Liver (tissue), 9 donors: ENCODE results near the gene SOX11. TPM values are rescaled to one million over a fixed set of nuclear protein-coding genes. Genes with fewer than 3 reads are reported as not detected.

ENCODE experiments used
- DNase-seq: peaks from one replicate; pipeline ENCODE4 v3.0.0-alpha.2; 2017; ENCODE audit warnings: low spot score
- H3K27ac ChIP-seq, 2 donors: one replicate each; pipeline ENCODE4 v1.7.0; 2013; ENCODE audit warnings: inconsistent platforms in 2 of 2, low read length in 2 of 2, control low read depth in 1 of 2, low read depth in 1 of 2, mild to moderate bottlenecking in 1 of 2
- H3K27me3 ChIP-seq, 4 donors: one replicate each; pipeline versions ENCODE4 v1.6.1 to v1.7.0; 2013; ENCODE audit warnings: low read length in 3 of 4, inconsistent platforms in 1 of 4, mild to moderate bottlenecking in 1 of 4, moderate library complexity in 1 of 4; ENCODE audit not compliant: control insufficient read depth in 4 of 4, insufficient read depth in 4 of 4
- H3K36me3 ChIP-seq, 4 donors: one replicate each; pipeline versions ENCODE4 v1.6.1 to v1.7.0; 2013; ENCODE audit warnings: low read length in 3 of 4, mild to moderate bottlenecking in 3 of 4, low read depth in 1 of 4, moderate library complexity in 1 of 4; ENCODE audit not compliant: control insufficient read depth in 4 of 4, insufficient read depth in 3 of 4
- H3K4me1 ChIP-seq, 4 donors: one replicate each; pipeline versions ENCODE4 v1.6.1 to v1.7.0; 2013; ENCODE audit warnings: low read length in 3 of 4, mild to moderate bottlenecking in 3 of 4, moderate library complexity in 1 of 4; ENCODE audit not compliant: control insufficient read depth in 4 of 4, insufficient read depth in 4 of 4
- H3K4me3 ChIP-seq, 3 donors: one replicate each; pipeline versions ENCODE4 v1.6.1 to v1.7.0; 2013; ENCODE audit warnings: low read length in 3 of 3, control low read depth in 1 of 3, low read depth in 1 of 3, mild to moderate bottlenecking in 1 of 3
- H3K9ac ChIP-seq, 2 donors: one replicate each; pipeline ENCODE4 v1.7.0; 2013; ENCODE audit warnings: low read length in 2 of 2, mild to moderate bottlenecking in 2 of 2, moderate library complexity in 2 of 2, control low read depth in 1 of 2, low read depth in 1 of 2
- H3K9me3 ChIP-seq, 4 donors: one replicate each; pipeline versions ENCODE4 v1.6.1 to v1.7.0; 2013; ENCODE audit warnings: low read length in 3 of 4; ENCODE audit not compliant: control insufficient read depth in 4 of 4
- ATF3 ChIP-seq: IDR thresholded peaks from 2 replicates; pipeline ENCODE4 v1.6.1; 2016; ENCODE audit warnings: antibody characterized with exemption
- CTCF ChIP-seq: fragments of 150-350 bp; IDR thresholded peaks from 2 replicates; pipeline ENCODE4 v1.5.1; 2017; ENCODE audit warnings: improper control_type of control experiment, low read depth, low read length; ENCODE audit not compliant: missing input control
- EGR1 ChIP-seq, 2 donors: IDR thresholded peaks; 2 replicates each; pipeline ENCODE4 v1.6.1; 2016 to 2018; ENCODE audit warnings: antibody characterized with exemption in 2 of 2, low read depth in 2 of 2
- FOXA1 ChIP-seq: IDR thresholded peaks from 2 replicates; pipeline ENCODE4 v1.6.1; 2016; ENCODE audit warnings: antibody characterized with exemption
- FOXA2 ChIP-seq: IDR thresholded peaks from 2 replicates; pipeline ENCODE4 v1.6.1; 2016; ENCODE audit warnings: antibody characterized with exemption
- GABPA ChIP-seq, 2 donors: IDR thresholded peaks in 1 of 2; conservative IDR thresholded peaks in 1 of 2; 2 replicates each; pipeline ENCODE4 v1.6.1; 2016; ENCODE audit warnings: antibody characterized with exemption in 2 of 2, mild to moderate bottlenecking in 1 of 2, moderate library complexity in 1 of 2
- HNF4A ChIP-seq, 2 donors: conservative IDR thresholded peaks; 2 replicates each; pipeline ENCODE4 v1.6.1; 2016; ENCODE audit warnings: antibody characterized with exemption in 2 of 2, mild to moderate bottlenecking in 2 of 2
- HNF4G ChIP-seq: IDR thresholded peaks from 2 replicates; pipeline ENCODE4 v1.6.1; 2016; ENCODE audit warnings: antibody characterized with exemption
- JUND ChIP-seq, 2 donors: IDR thresholded peaks; 2 replicates each; pipeline ENCODE4 v1.6.1; 2016; ENCODE audit warnings: antibody characterized with exemption in 2 of 2
- MAX ChIP-seq: IDR thresholded peaks from 2 replicates; pipeline ENCODE4 v1.6.1; 2016; ENCODE audit warnings: antibody characterized with exemption
- NR2F2 ChIP-seq: IDR thresholded peaks from 2 replicates; pipeline ENCODE4 v1.6.1; 2016; ENCODE audit warnings: antibody characterized with exemption
- RAD21 ChIP-seq, 2 donors: IDR thresholded peaks; 2 replicates each; pipeline ENCODE4 v1.6.1; 2016; ENCODE audit warnings: antibody characterized with exemption in 2 of 2, mild to moderate bottlenecking in 2 of 2
- RXRA ChIP-seq, 2 donors: IDR thresholded peaks; 2 replicates each; pipeline ENCODE4 v1.6.1; 2017 to 2018; ENCODE audit warnings: antibody characterized with exemption in 2 of 2, mild to moderate bottlenecking in 1 of 2
- SP1 ChIP-seq: IDR thresholded peaks from 2 replicates; pipeline ENCODE4 v1.6.1; 2018; ENCODE audit warnings: antibody characterized with exemption, mild to moderate bottlenecking
- TAF1 ChIP-seq: conservative IDR thresholded peaks from 2 replicates; pipeline ENCODE4 v1.6.1; 2016; ENCODE audit warnings: antibody characterized with exemption, mild to moderate bottlenecking
- YY1 ChIP-seq: IDR thresholded peaks from 2 replicates; pipeline ENCODE4 v1.6.1; 2016; ENCODE audit warnings: antibody characterized with exemption, mild to moderate bottlenecking
- ZBTB33 ChIP-seq: IDR thresholded peaks from 2 replicates; pipeline ENCODE4 v1.6.1; 2016; ENCODE audit warnings: antibody characterized with exemption
- WGBS: extraction: QIAGEN DNeasy Blood & Tissue Kit; methylation state at CpG from one replicate; pipeline ENCODE4 v1.1.7; 2013; 5-methylcytosine and 5-hydroxymethylcytosine counted together
- polyA plus RNA-seq, 2 donors: library from polyadenylated mRNA; stranded (reverse) in 1 of 2; unstranded in 1 of 2; fragments of 200-250 nt in 1 of 2; fragments of >200 nt in 1 of 2; fragmentation: Nextera tagmentation in 1 of 2; extraction: Ambion mirVana in 1 of 2; gene quantifications; one replicate each; pipeline versions ENCODE4 v1.2.1 to v1.2.3, GENCODE V29; 2013 to 2015
- total RNA-seq, 2 donors: library from RNA; depleted of rRNA; stranded (reverse); fragments of >200 nt; gene quantifications; one replicate each; pipeline ENCODE4 v1.2.3, GENCODE V29; 2014
- donor health status: healthy.
- donor health status: healthy.
- donor health status: healthy.
- donor health status: healthy.
- donor health status: healthy.

The SOX11 gene
- total and polyA plus RNA-seq, 4 donors: 0.09 TPM; not detected in 3

GRCh38 chr2:5722236-5722635 is 30.1 kb downstream of the SOX11 start:
- Histone ChIP-seq H3K4me1 (no peaks in the 10 kb centered on the region), H3K27me3 (peaks cover 0 to 7% (median 1%) of the 10 kb centered on the region in 4 donors), H3K36me3 (no peaks in the 10 kb centered on the region), H3K27ac (no peak overlapping the region), H3K9me3 (peaks cover 0 to 8% (median 5%) of the 10 kb centered on the region in 4 donors), H3K4me3 (no peak overlapping the region), H3K9ac (no peak overlapping the region)
- no peak for TF ChIP-seq GABPA (IDR thresholded peaks at IDR 0.05 in 1 of 2, conservative IDR thresholded peaks at IDR 0.05 in 1 of 2)
- no peak for DNase-seq
- WGBS: 82% methylated on average over 5 of the region's 5 CpGs

- no peaks in the 10 kb centered on the region for H3K4me1 ChIP-seq
- no peak overlapping the region for H3K4me3 ChIP-seq
- WGBS: 74% methylated on average over 17 of the region's 17 CpGs
- no peak for TF ChIP-seq HNF4A (conservative IDR thresholded peaks at IDR 0.05)
- TF ChIP-seq GABPA (IDR thresholded peaks at IDR 0.05 in 1 of 2, conservative IDR thresholded peaks at IDR 0.05 in 1 of 2): no peak
- no peak for TF ChIP-seq TAF1
- no peak for TF ChIP-seq MAX
- TF ChIP-seq RAD21 (IDR thresholded peaks at IDR 0.05): no peak
- no peak for TF ChIP-seq ZBTB33
- TF ChIP-seq JUND (IDR thresholded peaks at IDR 0.05): no peak
- no peak overlapping the region for H3K27ac ChIP-seq
- H3K9ac ChIP-seq: no peak overlapping the region
- peaks cover 0 to 7% (median 1%) of the 10 kb centered on the region in 4 donors for H3K27me3 ChIP-seq
- H3K9me3 ChIP-seq: peaks cover 0 to 4% (median 2%) of the 10 kb centered on the region in 4 donors
- no peaks in the 10 kb centered on the region for H3K36me3 ChIP-seq
- no peak for DNase-seq
Measured at GRCh38 chr2:5723791-5724735, 31.9 kb downstream of the SOX11 start.

- no peaks in the 10 kb centered on the region for H3K36me3 ChIP-seq
- H3K27ac ChIP-seq: no peak overlapping the region
- H3K9me3 ChIP-seq: peaks cover 0 to 4% (median under 1%) of the 10 kb centered on the region in 4 donors
- H3K27me3 ChIP-seq: peaks cover 0 to 7% (median 1%) of the 10 kb centered on the region in 4 donors
- no peak overlapping the region for H3K9ac ChIP-seq
- H3K4me1 ChIP-seq: no peaks in the 10 kb centered on the region
- DNase-seq: no peak
- 93% methylated on average over 1 of the region's 1 CpG for WGBS
- H3K4me3 ChIP-seq: no peak overlapping the region
- no peak for TF ChIP-seq RXRA (IDR thresholded peaks at IDR 0.05)
- no peak for TF ChIP-seq FOXA2
- no peak for TF ChIP-seq HNF4G
- TF ChIP-seq YY1: no peak
- TF ChIP-seq SP1: no peak
- TF ChIP-seq HNF4A (conservative IDR thresholded peaks at IDR 0.05): no peak
- TF ChIP-seq NR2F2: no peak
- TF ChIP-seq TAF1: no peak
- TF ChIP-seq CTCF: no peak
- TF ChIP-seq RAD21 (IDR thresholded peaks at IDR 0.05): no peak
- TF ChIP-seq EGR1 (IDR thresholded peaks at IDR 0.05; ENCODE audit: low read depth in 2 of 2): no peak
- TF ChIP-seq ATF3: no peak
- TF ChIP-seq GABPA (IDR thresholded peaks at IDR 0.05 in 1 of 2, conservative IDR thresholded peaks at IDR 0.05 in 1 of 2): no peak
- no peak for TF ChIP-seq FOXA1
- TF ChIP-seq ZBTB33: no peak
- no peak for TF ChIP-seq MAX
Measured at GRCh38 chr2:5725072-5725471, 32.9 kb downstream of the SOX11 start.
